RWPE2 (cell line): ENCODE measurements around the gene GBF1.

Experiments used
- ATAC-seq: fragments of 200-7000 bp; cut with Tn5 transposase; 3 replicates; pipeline ENCODE4 v1.9.1; 2021; ENCODE audit warnings: low read depth
- DNase-seq: peaks from one replicate; pipeline ENCODE4 v3.0.0-alpha.2; 2020; ENCODE audit warnings: low spot score
- H3K27ac ChIP-seq: fragments of 450-650 bp; 2 replicates; pipeline ENCODE4 v1.5.1; 2017; ENCODE audit warnings: mild to moderate bottlenecking; ENCODE audit not compliant: poor library complexity, severe bottlenecking
- H3K27me3 ChIP-seq: fragments of 250-450 bp; sonication (Bioruptor Pico); 2 replicates; pipeline ENCODE4 v1.5.1; 2021; ENCODE audit warnings: mild to moderate bottlenecking, moderate library complexity; ENCODE audit not compliant: insufficient read depth, poor library complexity, severe bottlenecking
- H3K36me3 ChIP-seq: fragments of 250-450 bp; sonication (Bioruptor Pico); 2 replicates; pipeline ENCODE4 v1.5.1; 2020; ENCODE audit warnings: low read depth, mild to moderate bottlenecking, moderate library complexity
- H3K4me1 ChIP-seq: fragments of 250-450 bp; sonication (Bioruptor Pico); 2 replicates; pipeline ENCODE4 v1.5.1; 2021; ENCODE audit warnings: mild to moderate bottlenecking, moderate library complexity; ENCODE audit not compliant: insufficient read depth, poor library complexity, severe bottlenecking
- H3K4me3 ChIP-seq: fragments of 250-450 bp; sonication (Bioruptor Pico); 2 replicates; pipeline ENCODE4 v1.5.1; 2021; ENCODE audit warnings: mild to moderate bottlenecking, moderate library complexity; ENCODE audit not compliant: severe bottlenecking
- H3K9me3 ChIP-seq: fragments of 250-450 bp; sonication (Bioruptor Pico); 2 replicates; pipeline ENCODE4 v1.5.1; 2021; ENCODE audit warnings: mild to moderate bottlenecking, moderate library complexity; ENCODE audit not compliant: severe bottlenecking
- CTCF ChIP-seq: fragments of 450-650 bp; IDR thresholded peaks from one replicate; pipeline ENCODE4 v1.5.1; 2017; ENCODE audit warnings: mild to moderate bottlenecking, moderate library complexity; ENCODE audit not compliant: poor library complexity, severe bottlenecking

Gene GBF1

GRCh38 chr10:102267748-102268147 lies 22.4 kb downstream of the GBF1 start:
- peak; percentile 94 for ATAC-seq
- H3K27ac ChIP-seq, result peak overlapping the region; percentile 36
- peaks cover 44% of the 10 kb centered on the region for H3K36me3 ChIP-seq
- no peak for DNase-seq
- no peak overlapping the region for H3K4me3 ChIP-seq
- no peaks in the 10 kb centered on the region for H3K9me3 ChIP-seq
- no peaks in the 10 kb centered on the region for H3K27me3 ChIP-seq
- H3K4me1 ChIP-seq, result peaks cover 11% of the 10 kb centered on the region
- TF ChIP-seq CTCF, result no peak

- Histone ChIP-seq H3K27ac (peak overlapping the region; percentile 36), H3K36me3 (peaks cover 37% of the 10 kb centered on the region), H3K9me3 (no peaks in the 10 kb centered on the region), H3K4me1 (peaks cover 11% of the 10 kb centered on the region), H3K27me3 (no peaks in the 10 kb centered on the region), H3K4me3 (no peak overlapping the region)
- no peak for ATAC-seq
- DNase-seq, result no peak
- no peak for TF ChIP-seq CTCF
These were observed 23.1 kb downstream of the GBF1 start for GRCh38 chr10:102268375-102268888.

GRCh38 chr10:102269017-102269416 lies 23.7 kb downstream of the GBF1 start:
- H3K27me3 ChIP-seq, result no peaks in the 10 kb centered on the region
- ATAC-seq, result no peak
- peaks cover 11% of the 10 kb centered on the region for H3K4me1 ChIP-seq
- H3K9me3 ChIP-seq, result no peaks in the 10 kb centered on the region
- no peak for TF ChIP-seq CTCF
- no peak overlapping the region for H3K27ac ChIP-seq
- H3K4me3 ChIP-seq, result no peak overlapping the region
- no peak for DNase-seq
- peaks cover 31% of the 10 kb centered on the region for H3K36me3 ChIP-seq

- no peaks in the 10 kb centered on the region for H3K27me3 ChIP-seq
- no peak for ATAC-seq
- no peaks in the 10 kb centered on the region for H3K9me3 ChIP-seq
- H3K4me3 ChIP-seq, result no peak overlapping the region
- peaks cover 30% of the 10 kb centered on the region for H3K36me3 ChIP-seq
- H3K4me1 ChIP-seq, result no peaks in the 10 kb centered on the region
- no peak overlapping the region for H3K27ac ChIP-seq
- TF ChIP-seq CTCF, result no peak
- DNase-seq, result no peak
These were observed 28.7 kb downstream of the GBF1 start for GRCh38 chr10:102274062-102274461.

GRCh38 chr10:102275343-102275742 lies 30.0 kb downstream of the GBF1 start:
- ATAC-seq, result no peak
- peaks cover 32% of the 10 kb centered on the region for H3K36me3 ChIP-seq

More at GRCh38 chr10:102275343-102275742, 30.0 kb downstream of the GBF1 start:
- Histone ChIP-seq H3K4me1 (peaks cover 1% of the 10 kb centered on the region), H3K9me3 (no peaks in the 10 kb centered on the region), H3K27ac (no peak overlapping the region), H3K4me3 (no peak overlapping the region), H3K27me3 (no peaks in the 10 kb centered on the region)
- TF ChIP-seq CTCF, result no peak
- DNase-seq, result no peak
